Brain microvascular endothelial cell (primary cell): ENCODE data around the gene STEAP1B.
"Not testable (repeated sequence)": the region's sequence is repeated elsewhere in the genome, so short reads cannot be mapped to it uniquely, and the experiment has no call there.

ENCODE experiments used
- DNase-seq: peaks from one replicate; pipeline ENCODE4 v3.0.0-alpha.2; 2020
- H3K27ac ChIP-seq: fragments of 250-450 bp; sonication (Bioruptor Pico); 2 replicates; pipeline ENCODE4 v1.5.1; 2020; ENCODE audit warnings: mild to moderate bottlenecking, moderate library complexity
- H3K27me3 ChIP-seq: fragments of 250-450 bp; sonication (Bioruptor Pico); replicated peaks from 2 replicates; pipeline ENCODE4 v1.5.1; 2020; ENCODE audit warnings: mild to moderate bottlenecking
- H3K36me3 ChIP-seq: fragments of 250-450 bp; sonication (Bioruptor Pico); replicated peaks from 2 replicates; pipeline ENCODE4 v1.5.1; 2020; ENCODE audit warnings: mild to moderate bottlenecking
- H3K4me3 ChIP-seq: 2 replicates; pipeline ENCODE4 v1.5.1; 2011; ENCODE audit warnings: low read depth, mild to moderate bottlenecking, control low read depth, low read length, moderate library complexity
- CTCF ChIP-seq: IDR thresholded peaks from 2 replicates; pipeline ENCODE4 v1.5.1; 2011; ENCODE audit warnings: low read depth, mild to moderate bottlenecking, moderate library complexity, low read length, control low read depth, inconsistent platforms; ENCODE audit errors: missing control alignments
- in situ Hi-C: cut with HindIII; loops from 2 replicates; pipeline ENCODE4 v1.10.0; 2017; ENCODE audit warnings: low sequenced_read_pairs, low pct_ligation_motif_present

Gene STEAP1B

GRCh38 chr7:22443370-22444180, 56.4 kb downstream of the STEAP1B start:
- no peak overlapping the region for H3K27ac ChIP-seq
- peak; percentile 65 for DNase-seq
- H3K27me3 ChIP-seq: no peaks in the 10 kb centered on the region
- no peak overlapping the region for H3K4me3 ChIP-seq
- in situ Hi-C loops: no loop called here
- no peak for TF ChIP-seq CTCF
- H3K36me3 ChIP-seq: no peaks in the 10 kb centered on the region

GRCh38 chr7:22442882-22443369, 57.1 kb downstream of the STEAP1B start:
- no peaks in the 10 kb centered on the region for H3K27me3 ChIP-seq
- H3K4me3 ChIP-seq: no peak overlapping the region
- no peak for DNase-seq
- in situ Hi-C loops: no loop called here
- TF ChIP-seq CTCF: no peak
- H3K27ac ChIP-seq: no peak overlapping the region
- no peaks in the 10 kb centered on the region for H3K36me3 ChIP-seq

GRCh38 chr7:22442187-22442881, 57.7 kb downstream of the STEAP1B start:
- TF ChIP-seq CTCF: no peak
- H3K4me3 ChIP-seq: no peak overlapping the region
- H3K27me3 ChIP-seq: no peaks in the 10 kb centered on the region
- in situ Hi-C loops: no loop called here
- DNase-seq: no peak
- H3K36me3 ChIP-seq: no peaks in the 10 kb centered on the region
- no peak overlapping the region for H3K27ac ChIP-seq

- no peak for DNase-seq
- in situ Hi-C loops: no loop called here
- TF ChIP-seq CTCF: no peak
- no peaks in the 10 kb centered on the region for H3K27me3 ChIP-seq
- H3K4me3 ChIP-seq: no peak overlapping the region
- no peaks in the 10 kb centered on the region for H3K36me3 ChIP-seq
- no peak overlapping the region for H3K27ac ChIP-seq
These were observed 58.8 kb downstream of the STEAP1B start for GRCh38 chr7:22441157-22441556.

GRCh38 chr7:22438994-22439393, 61.0 kb downstream of the STEAP1B start:
- no peak for DNase-seq
- Histone ChIP-seq H3K4me3 (no peak overlapping the region), H3K36me3 (no peaks in the 10 kb centered on the region), H3K27ac (no peak overlapping the region), H3K27me3 (no peaks in the 10 kb centered on the region)
- in situ Hi-C loops: no loop called here
- TF ChIP-seq CTCF: no peak

- DNase-seq, in situ Hi-C loops, H3K4me3 ChIP-seq, H3K27me3 ChIP-seq, H3K36me3 ChIP-seq, H3K27ac ChIP-seq: not testable (repeated sequence)
These were observed 63.4 kb downstream of the STEAP1B start for GRCh38 chr7:22436552-22436951.
